SK-N-SH (cell line): ENCODE data around the gene GMPPB. TPM values are rescaled to one million over a fixed set of nuclear protein-coding genes. Genes with fewer than 3 reads are reported as not detected.

Experiments
- CTCF ChIA-PET: fragments of 300-600, 350-600 bp; formaldehyde crosslinking; extraction: SDS; loops from one replicate; lab custom pipeline; 2021; lab: Yijun Ruan, JAX
- POLR2A ChIA-PET: fragments of 350-600 bp; sonication (Branson Sonifier 250); formaldehyde crosslinking; extraction: SDS; loops from one replicate; lab custom pipeline; 2020; ENCODE audit warnings: antibody characterized with exemption, inconsistent platforms; lab: Yijun Ruan, JAX
- DNase-seq: peaks from one replicate; pipeline ENCODE4 v3.0.0; 2012
- H2AFZ ChIP-seq: fragments of 200-600 bp; sonication (generic); 2 replicates; pipeline ENCODE4 v1.8.1; 2016; ENCODE audit warnings: antibody characterized with exemption, mild to moderate bottlenecking, low read depth
- H3F3A ChIP-seq: fragments of 200-600 bp; sonication (generic); replicated peaks from 2 replicates; pipeline ENCODE3; 2016; ENCODE audit warnings: antibody characterized with exemption, mild to moderate bottlenecking; ENCODE audit not compliant: insufficient read depth
- H3K27ac ChIP-seq, 2 experiments: fragments of 200-500 bp in 1 of 2; fragments of 200-600 bp in 1 of 2; sonication (Bioruptor generic) in 1 of 2; sonication (generic), shearing (Covaris generic) in 1 of 2; 2 replicates each; pipeline versions ENCODE4 v1.5.1 to v1.6.1; 2014 to 2016; ENCODE audit warnings: low read depth in 2 of 2, inconsistent platforms in 1 of 2, low read length in 1 of 2, mild to moderate bottlenecking in 1 of 2, mixed read lengths in 1 of 2
- H3K27me3 ChIP-seq: fragments of 200-600 bp; sonication (generic), shearing (Covaris generic); 2 replicates; pipeline ENCODE4 v1.6.1; 2016; ENCODE audit warnings: mixed run types; ENCODE audit not compliant: insufficient read depth
- H3K36me3 ChIP-seq, 2 experiments: fragments of 200-500 bp in 1 of 2; fragments of 200-600 bp in 1 of 2; sonication (Bioruptor generic) in 1 of 2; sonication (generic) in 1 of 2; replicated peaks in 1 of 2; 2 replicates each; pipeline versions ENCODE3 to v1.5.1; 2014 to 2016; ENCODE audit warnings: low read length in 1 of 2, mild to moderate bottlenecking in 1 of 2; ENCODE audit not compliant: insufficient read depth in 2 of 2, control insufficient read depth in 1 of 2
- H3K4me1 ChIP-seq, 2 experiments: fragments of 200-500 bp in 1 of 2; fragments of 200-600 bp in 1 of 2; sonication (Bioruptor generic) in 1 of 2; sonication (generic), shearing (Covaris generic) in 1 of 2; 2 replicates each; pipeline versions ENCODE4 v1.5.1 to v1.6.1; 2014 to 2016; ENCODE audit warnings: low read depth in 1 of 2, low read length in 1 of 2, mixed run types in 1 of 2; ENCODE audit not compliant: insufficient read depth in 2 of 2, control insufficient read depth in 1 of 2
- H3K4me2 ChIP-seq: fragments of 200-600 bp; sonication (generic), shearing (Covaris generic); 2 replicates; pipeline ENCODE4 v1.6.1; 2017; ENCODE audit warnings: mixed run types
- H3K4me3 ChIP-seq, 2 experiments: fragments of 200-500 bp in 1 of 2; fragments of 200-600 bp in 1 of 2; sonication (Bioruptor generic) in 1 of 2; sonication (generic), shearing (Covaris generic) in 1 of 2; 2 replicates each; pipeline versions ENCODE4 v1.5.1 to v1.8.1; 2014 to 2016; ENCODE audit warnings: low read depth in 2 of 2, inconsistent platforms in 1 of 2, low read length in 1 of 2, mild to moderate bottlenecking in 1 of 2, mixed read lengths in 1 of 2, moderate library complexity in 1 of 2
- H3K79me2 ChIP-seq: fragments of 200-600 bp; sonication (generic); 2 replicates; pipeline ENCODE4 v1.8.1; 2017; ENCODE audit warnings: mild to moderate bottlenecking; ENCODE audit not compliant: insufficient read depth
- H3K9ac ChIP-seq: fragments of 200-600 bp; sonication (generic); 2 replicates; pipeline ENCODE4 v1.6.1; 2017; ENCODE audit warnings: mixed run types
- H3K9me2 ChIP-seq: fragments of 200-600 bp; sonication (generic); 2 replicates; pipeline ENCODE4 v1.6.1; 2017; ENCODE audit warnings: mixed run types
- H3K9me3 ChIP-seq: fragments of 200-600 bp; sonication (generic); 2 replicates; pipeline ENCODE4 v1.6.1; 2017; ENCODE audit warnings: mixed run types, mild to moderate bottlenecking, moderate library complexity
- H4K20me1 ChIP-seq: fragments of 200-600 bp; sonication (generic); 2 replicates; pipeline ENCODE4 v1.6.1; 2017; ENCODE audit warnings: mild to moderate bottlenecking, mixed run types; ENCODE audit not compliant: insufficient read depth
- CHD2 ChIP-seq: fragments of 150-350 bp; IDR thresholded peaks from 2 replicates; pipeline ENCODE4 v1.6.1; 2018; ENCODE audit warnings: low read length; ENCODE audit not compliant: partially characterized antibody
- EP300 ChIP-seq, 2 experiments: IDR thresholded peaks; 2 replicates each; pipeline versions ENCODE4 v1.4.0 to v1.6.1; 2012; ENCODE audit warnings: borderline replicate concordance in 1 of 2, low read depth in 1 of 2, low read length in 1 of 2
- FOSL2 ChIP-seq: IDR thresholded peaks from 2 replicates; pipeline ENCODE4 v1.4.0; 2012; ENCODE audit warnings: low read depth, mild to moderate bottlenecking, moderate library complexity, borderline replicate concordance
- FOXJ3 ChIP-seq: sonication (generic); formaldehyde crosslinking; IDR thresholded peaks from 2 replicates; pipeline ENCODE4 v1.5.1; 2020; ENCODE audit warnings: mild to moderate bottlenecking, missing genetic modification reagents
- MXI1 ChIP-seq: IDR thresholded peaks from 2 replicates; pipeline ENCODE4 v1.6.1; 2012; ENCODE audit warnings: mild to moderate bottlenecking, low read depth, low read length, improper control_type of control experiment
- NRF1 ChIP-seq: IDR thresholded peaks from 2 replicates; pipeline ENCODE4 v1.6.1; 2012; ENCODE audit warnings: low read depth, mild to moderate bottlenecking, low read length
- RCOR1 ChIP-seq: fragments of 150-350 bp; IDR thresholded peaks from 2 replicates; pipeline ENCODE4 v1.6.1; 2017; ENCODE audit warnings: antibody characterized with exemption, low read length
- RFX5 ChIP-seq: IDR thresholded peaks from 2 replicates; pipeline ENCODE4 v1.6.1; 2012; ENCODE audit warnings: mild to moderate bottlenecking, improper control_type of control experiment, low read length
- RXRA ChIP-seq: IDR thresholded peaks from 2 replicates; pipeline ENCODE4 v1.4.0; 2012; ENCODE audit warnings: low read depth, mild to moderate bottlenecking, borderline replicate concordance
- SIN3A ChIP-seq: IDR thresholded peaks from 2 replicates; pipeline ENCODE4 v1.6.1; 2012; ENCODE audit warnings: low read depth, mild to moderate bottlenecking, low read length, moderate library complexity, borderline replicate concordance
- SMC3 ChIP-seq: IDR thresholded peaks from 2 replicates; pipeline ENCODE4 v1.6.1; 2012; ENCODE audit warnings: low read depth, low read length, improper control_type of control experiment
- TAF1 ChIP-seq: IDR thresholded peaks from 2 replicates; pipeline ENCODE4 v1.6.1; 2012; ENCODE audit warnings: low read depth, mild to moderate bottlenecking, low read length, moderate library complexity, borderline replicate concordance
- TEAD4 ChIP-seq: IDR thresholded peaks from 2 replicates; pipeline ENCODE4 v1.4.0; 2012; ENCODE audit warnings: mild to moderate bottlenecking, borderline replicate concordance; ENCODE audit not compliant: insufficient read depth
- WGBS: methylation state at CpG from one replicate; pipeline ENCODE4 v1.1.6; 2017; ENCODE audit warnings: low lambda C conversion rate; 5-methylcytosine and 5-hydroxymethylcytosine counted together
- polyA plus RNA-seq, 3 experiments: library from polyadenylated mRNA; depleted of rRNA; stranded (reverse); fragments of >200 nt; gene quantifications; 2 replicates each; pipeline ENCODE4 v1.2.3, GENCODE V29; 2012
- TF ChIP-seq, protein P1 (sequence below): IDR thresholded peaks from 2 replicates; pipeline ENCODE4 v1.4.0; 2012; ENCODE audit warnings: low read depth, borderline replicate concordance
- TF ChIP-seq, protein P2 (sequence below): fragments of 150-350 bp; IDR thresholded peaks from 2 replicates; pipeline ENCODE4 v1.6.1; 2016; ENCODE audit warnings: mild to moderate bottlenecking, low read depth, low read length
- TF ChIP-seq, protein P3 (sequence below): IDR thresholded peaks from 2 replicates; pipeline ENCODE4 v1.6.1; 2012; ENCODE audit warnings: mild to moderate bottlenecking, low read depth, low read length, moderate library complexity
- TF ChIP-seq, protein P4 (sequence below): fragments of 150-350 bp; IDR thresholded peaks from 2 replicates; pipeline ENCODE4 v1.6.1; 2017; ENCODE audit warnings: antibody characterized with exemption, low read length, low read depth, borderline replicate concordance
- TF ChIP-seq, protein P5 (sequence below): fragments of 200-600 bp; sonication (generic); IDR thresholded peaks from 2 replicates; pipeline ENCODE4 v1.6.1; 2017; ENCODE audit warnings: antibody characterized with exemption, mild to moderate bottlenecking, moderate library complexity
- TF ChIP-seq, protein P6 (sequence below): IDR thresholded peaks from 2 replicates; pipeline ENCODE4; 2012

Gene GMPPB
- polyA plus RNA-seq, 1 of the 3 experiments (the other 2 are of a cell fraction) = 25.1 TPM

DNA sequence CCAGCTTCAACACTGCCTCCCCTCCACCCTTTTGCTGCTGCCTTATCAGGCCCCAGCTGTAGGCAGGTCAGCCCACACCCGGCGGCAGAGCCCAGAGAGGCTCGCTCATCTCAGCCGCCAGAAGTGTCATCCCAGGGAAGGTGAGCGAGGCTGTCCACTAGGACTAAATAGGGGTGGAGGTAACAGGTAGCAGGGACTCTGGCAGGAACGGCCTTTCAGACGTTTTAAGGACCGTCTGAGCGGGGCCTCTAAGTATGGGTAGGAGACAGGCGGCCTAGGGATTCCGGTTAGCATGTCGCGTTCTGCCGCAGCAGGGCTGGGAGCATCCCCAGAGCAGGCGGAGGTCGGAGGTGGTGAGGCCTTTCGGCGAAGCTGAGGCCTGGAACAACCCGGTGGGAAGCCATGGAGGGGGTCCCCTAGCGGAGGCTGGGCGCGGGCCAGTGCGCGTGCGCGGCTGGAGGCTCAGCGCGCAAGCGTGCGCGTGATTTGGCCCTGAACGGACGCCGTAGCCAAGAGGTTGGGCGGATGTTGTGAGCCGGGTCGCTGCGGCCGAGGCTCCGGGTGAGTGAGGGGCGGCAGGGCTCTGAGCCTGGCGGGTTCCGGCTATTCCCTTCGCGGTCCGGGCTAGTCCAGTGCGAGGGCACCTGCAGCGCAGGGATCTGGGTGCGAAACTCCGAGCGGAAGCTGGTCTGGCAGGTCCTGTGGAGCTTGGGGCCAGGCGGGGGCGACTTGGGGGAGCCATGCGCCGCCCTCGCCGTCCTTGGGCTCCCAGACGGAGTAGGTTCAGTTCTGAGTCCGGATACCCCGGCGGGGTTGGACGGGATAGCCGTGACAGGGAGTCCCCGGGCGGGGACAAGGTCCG, 34.5 kb downstream of the GMPPB start, which contains the start of the genes MST1 and RNF123:
TSS of gene MST1 (minus strand) at position 429 of the 862 bp plus-strand sequence. CDS start 783 bp downstream, outside the sequence.
TSS of gene RNF123 (plus strand) at position 512 of the 862 bp plus-strand sequence. CDS start 1,609 bp downstream, outside the sequence.
- 18% methylated on average over 5 of the region's 66 CpGs for WGBS
- TF ChIP-seq RFX5 (no peak), MXI1 (peak; percentile 68; the same call in 1 of the 2 replicates), SIN3A (0 out of 2 replicates have a peak, but pooled peaks have one; percentile 59), TEAD4 (no peak), FOXJ3 (CRISPR knock-in tag) (no peak), TAF1 (peak; percentile 62; the same call in 1 of the 2 replicates), NRF1 (peak; percentile 92), SMC3 (no peak), RXRA (no peak), CHD2 (peak; percentile 38), FOSL2 (no peak), RCOR1 (no peak), EP300 (IDR thresholded peaks at IDR 0.05; ENCODE audit: borderline replicate concordance in 1 of 2, low read depth in 1 of 2, low read length in 1 of 2) (no peak)
- TF ChIP-seq, protein P1, sequence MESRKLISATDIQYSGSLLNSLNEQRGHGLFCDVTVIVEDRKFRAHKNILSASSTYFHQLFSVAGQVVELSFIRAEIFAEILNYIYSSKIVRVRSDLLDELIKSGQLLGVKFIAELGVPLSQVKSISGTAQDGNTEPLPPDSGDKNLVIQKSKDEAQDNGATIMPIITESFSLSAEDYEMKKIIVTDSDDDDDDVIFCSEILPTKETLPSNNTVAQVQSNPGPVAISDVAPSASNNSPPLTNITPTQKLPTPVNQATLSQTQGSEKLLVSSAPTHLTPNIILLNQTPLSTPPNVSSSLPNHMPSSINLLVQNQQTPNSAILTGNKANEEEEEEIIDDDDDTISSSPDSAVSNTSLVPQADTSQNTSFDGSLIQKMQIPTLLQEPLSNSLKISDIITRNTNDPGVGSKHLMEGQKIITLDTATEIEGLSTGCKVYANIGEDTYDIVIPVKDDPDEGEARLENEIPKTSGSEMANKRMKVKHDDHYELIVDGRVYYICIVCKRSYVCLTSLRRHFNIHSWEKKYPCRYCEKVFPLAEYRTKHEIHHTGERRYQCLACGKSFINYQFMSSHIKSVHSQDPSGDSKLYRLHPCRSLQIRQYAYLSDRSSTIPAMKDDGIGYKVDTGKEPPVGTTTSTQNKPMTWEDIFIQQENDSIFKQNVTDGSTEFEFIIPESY = 0 out of 2 replicates have a peak, but pooled peaks have one; percentile 55
- TF ChIP-seq, protein P2, sequence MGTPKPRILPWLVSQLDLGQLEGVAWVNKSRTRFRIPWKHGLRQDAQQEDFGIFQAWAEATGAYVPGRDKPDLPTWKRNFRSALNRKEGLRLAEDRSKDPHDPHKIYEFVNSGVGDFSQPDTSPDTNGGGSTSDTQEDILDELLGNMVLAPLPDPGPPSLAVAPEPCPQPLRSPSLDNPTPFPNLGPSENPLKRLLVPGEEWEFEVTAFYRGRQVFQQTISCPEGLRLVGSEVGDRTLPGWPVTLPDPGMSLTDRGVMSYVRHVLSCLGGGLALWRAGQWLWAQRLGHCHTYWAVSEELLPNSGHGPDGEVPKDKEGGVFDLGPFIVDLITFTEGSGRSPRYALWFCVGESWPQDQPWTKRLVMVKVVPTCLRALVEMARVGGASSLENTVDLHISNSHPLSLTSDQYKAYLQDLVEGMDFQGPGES = no peak
- TF ChIP-seq, protein P3, sequence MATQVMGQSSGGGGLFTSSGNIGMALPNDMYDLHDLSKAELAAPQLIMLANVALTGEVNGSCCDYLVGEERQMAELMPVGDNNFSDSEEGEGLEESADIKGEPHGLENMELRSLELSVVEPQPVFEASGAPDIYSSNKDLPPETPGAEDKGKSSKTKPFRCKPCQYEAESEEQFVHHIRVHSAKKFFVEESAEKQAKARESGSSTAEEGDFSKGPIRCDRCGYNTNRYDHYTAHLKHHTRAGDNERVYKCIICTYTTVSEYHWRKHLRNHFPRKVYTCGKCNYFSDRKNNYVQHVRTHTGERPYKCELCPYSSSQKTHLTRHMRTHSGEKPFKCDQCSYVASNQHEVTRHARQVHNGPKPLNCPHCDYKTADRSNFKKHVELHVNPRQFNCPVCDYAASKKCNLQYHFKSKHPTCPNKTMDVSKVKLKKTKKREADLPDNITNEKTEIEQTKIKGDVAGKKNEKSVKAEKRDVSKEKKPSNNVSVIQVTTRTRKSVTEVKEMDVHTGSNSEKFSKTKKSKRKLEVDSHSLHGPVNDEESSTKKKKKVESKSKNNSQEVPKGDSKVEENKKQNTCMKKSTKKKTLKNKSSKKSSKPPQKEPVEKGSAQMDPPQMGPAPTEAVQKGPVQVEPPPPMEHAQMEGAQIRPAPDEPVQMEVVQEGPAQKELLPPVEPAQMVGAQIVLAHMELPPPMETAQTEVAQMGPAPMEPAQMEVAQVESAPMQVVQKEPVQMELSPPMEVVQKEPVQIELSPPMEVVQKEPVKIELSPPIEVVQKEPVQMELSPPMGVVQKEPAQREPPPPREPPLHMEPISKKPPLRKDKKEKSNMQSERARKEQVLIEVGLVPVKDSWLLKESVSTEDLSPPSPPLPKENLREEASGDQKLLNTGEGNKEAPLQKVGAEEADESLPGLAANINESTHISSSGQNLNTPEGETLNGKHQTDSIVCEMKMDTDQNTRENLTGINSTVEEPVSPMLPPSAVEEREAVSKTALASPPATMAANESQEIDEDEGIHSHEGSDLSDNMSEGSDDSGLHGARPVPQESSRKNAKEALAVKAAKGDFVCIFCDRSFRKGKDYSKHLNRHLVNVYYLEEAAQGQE = peak; percentile 72
- TF ChIP-seq, protein P4, sequence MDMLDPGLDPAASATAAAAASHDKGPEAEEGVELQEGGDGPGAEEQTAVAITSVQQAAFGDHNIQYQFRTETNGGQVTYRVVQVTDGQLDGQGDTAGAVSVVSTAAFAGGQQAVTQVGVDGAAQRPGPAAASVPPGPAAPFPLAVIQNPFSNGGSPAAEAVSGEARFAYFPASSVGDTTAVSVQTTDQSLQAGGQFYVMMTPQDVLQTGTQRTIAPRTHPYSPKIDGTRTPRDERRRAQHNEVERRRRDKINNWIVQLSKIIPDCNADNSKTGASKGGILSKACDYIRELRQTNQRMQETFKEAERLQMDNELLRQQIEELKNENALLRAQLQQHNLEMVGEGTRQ = no peak
- TF ChIP-seq, protein P5, sequence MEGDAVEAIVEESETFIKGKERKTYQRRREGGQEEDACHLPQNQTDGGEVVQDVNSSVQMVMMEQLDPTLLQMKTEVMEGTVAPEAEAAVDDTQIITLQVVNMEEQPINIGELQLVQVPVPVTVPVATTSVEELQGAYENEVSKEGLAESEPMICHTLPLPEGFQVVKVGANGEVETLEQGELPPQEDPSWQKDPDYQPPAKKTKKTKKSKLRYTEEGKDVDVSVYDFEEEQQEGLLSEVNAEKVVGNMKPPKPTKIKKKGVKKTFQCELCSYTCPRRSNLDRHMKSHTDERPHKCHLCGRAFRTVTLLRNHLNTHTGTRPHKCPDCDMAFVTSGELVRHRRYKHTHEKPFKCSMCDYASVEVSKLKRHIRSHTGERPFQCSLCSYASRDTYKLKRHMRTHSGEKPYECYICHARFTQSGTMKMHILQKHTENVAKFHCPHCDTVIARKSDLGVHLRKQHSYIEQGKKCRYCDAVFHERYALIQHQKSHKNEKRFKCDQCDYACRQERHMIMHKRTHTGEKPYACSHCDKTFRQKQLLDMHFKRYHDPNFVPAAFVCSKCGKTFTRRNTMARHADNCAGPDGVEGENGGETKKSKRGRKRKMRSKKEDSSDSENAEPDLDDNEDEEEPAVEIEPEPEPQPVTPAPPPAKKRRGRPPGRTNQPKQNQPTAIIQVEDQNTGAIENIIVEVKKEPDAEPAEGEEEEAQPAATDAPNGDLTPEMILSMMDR = peak; percentile 36
- TF ChIP-seq, protein P6, sequence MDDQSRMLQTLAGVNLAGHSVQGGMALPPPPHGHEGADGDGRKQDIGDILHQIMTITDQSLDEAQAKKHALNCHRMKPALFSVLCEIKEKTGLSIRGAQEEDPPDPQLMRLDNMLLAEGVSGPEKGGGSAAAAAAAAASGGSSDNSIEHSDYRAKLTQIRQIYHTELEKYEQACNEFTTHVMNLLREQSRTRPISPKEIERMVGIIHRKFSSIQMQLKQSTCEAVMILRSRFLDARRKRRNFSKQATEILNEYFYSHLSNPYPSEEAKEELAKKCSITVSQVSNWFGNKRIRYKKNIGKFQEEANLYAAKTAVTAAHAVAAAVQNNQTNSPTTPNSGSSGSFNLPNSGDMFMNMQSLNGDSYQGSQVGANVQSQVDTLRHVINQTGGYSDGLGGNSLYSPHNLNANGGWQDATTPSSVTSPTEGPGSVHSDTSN = no peak

More for the DNA sequence above, 34.5 kb downstream of the GMPPB start, which contains the start of the genes MST1 and RNF123:
- peak within 1 kb of the TSS; percentile 74; the same call in 1 of the 2 replicates for H2AFZ ChIP-seq
- no peaks in the 10 kb centered on the region for H3K36me3 ChIP-seq
- H3K9me2 ChIP-seq = no peaks in the 10 kb centered on the region
- ChIA-PET POLR2A (no interaction called here), CTCF (interaction anchor here (0.9 to 1.4 kb wide), 2 partner anchors 14 to 150 kb away, joined by 3 read pairs; no protein-coding TSS in a partner anchor)
- no peaks in the 10 kb centered on the region for H3F3A ChIP-seq
- H3K4me1 ChIP-seq = peaks cover 5 to 27% of the 10 kb centered on the region in 2 experiments; a peak in 2 of 4 replicates
- H3K9me3 ChIP-seq = no peaks in the 10 kb centered on the region
- H3K4me2 ChIP-seq = peak within 1 kb of the TSS; percentile 83
- H3K79me2 ChIP-seq = peaks cover 28% of the 10 kb centered on the region
- peak within 1 kb of the TSS; percentile 87 for H3K9ac ChIP-seq
- peak within 1 kb of the TSS; percentile 32 to 84; a peak in 3 of 4 replicates for H3K27ac ChIP-seq
- peak within 1 kb of the TSS; percentile 84 to 92 for H3K4me3 ChIP-seq
- H3K27me3 ChIP-seq = no peaks in the 10 kb centered on the region
- peak; percentile 97 for DNase-seq
- H4K20me1 ChIP-seq = no peaks in the 10 kb centered on the region
